Caco-2 (cell line): ENCODE data around the gene SLIT3. TPM values are rescaled to one million over a fixed set of nuclear protein-coding genes. Genes with fewer than 3 reads are reported as not detected.
"Not testable (repeated sequence)": the region's sequence is repeated elsewhere in the genome, so short reads cannot be mapped to it uniquely, and the experiment has no call there.

ENCODE experiments used
- BruUV-seq: library from RNA; stranded (reverse); fragments of 400-500 nt; replicated peaks from 2 replicates; lab custom pipeline; 2021; lab: Mats Ljungman, UMichigan
- CTCF ChIA-PET: fragments of 300-600 bp; sonication (Branson Sonifier 250); formaldehyde crosslinking; loops from one replicate; lab custom pipeline; 2022; ENCODE audit warnings: antibody characterized with exemption; lab: Charles Lee
- POLR2A ChIA-PET: fragments of 300-600 bp; sonication (Branson Sonifier 250); formaldehyde crosslinking; loops from one replicate; lab custom pipeline; 2022; ENCODE audit warnings: antibody characterized with exemption; lab: Charles Lee
- DNase-seq, 2 experiments: peaks; one replicate each; pipeline versions ENCODE4 v3.0.0 to v3.0.0-alpha.2; 2020 to 2022
- H3K27me3 ChIP-seq: replicated peaks from 2 replicates; pipeline ENCODE4 v1.6.0; 2011; ENCODE audit warnings: low read length; ENCODE audit not compliant: control insufficient read depth, insufficient read depth
- H3K36me3 ChIP-seq: 2 replicates; pipeline ENCODE4 v1.5.1; 2011; ENCODE audit warnings: low read length; ENCODE audit not compliant: control insufficient read depth, insufficient read depth
- H3K4me1 ChIP-seq: fragments of 250-450 bp; sonication (Bioruptor Pico); 2 replicates; pipeline ENCODE4 v1.5.1; 2020; ENCODE audit warnings: mild to moderate bottlenecking
- H3K4me3 ChIP-seq: 2 replicates; pipeline ENCODE4 v1.5.1; 2011; ENCODE audit warnings: low read depth, mild to moderate bottlenecking, control low read depth, low read length
- H3K9me3 ChIP-seq: fragments of 250-450 bp; sonication (Bioruptor Pico); 2 replicates; pipeline ENCODE4 v1.5.1; 2020; ENCODE audit warnings: mild to moderate bottlenecking, moderate library complexity
- H3K27ac Mint-ChIP-seq: one replicate; pipeline ENCODE4 v1.8.0; 2022; ENCODE audit warnings: mixed read lengths; ENCODE audit not compliant: unreplicated experiment
- H3K27me3 Mint-ChIP-seq: one replicate; pipeline ENCODE4 v1.8.0; 2022; ENCODE audit warnings: mixed read lengths; ENCODE audit not compliant: insufficient read depth, unreplicated experiment
- H3K36me3 Mint-ChIP-seq: one replicate; pipeline ENCODE4 v1.8.0; 2022; ENCODE audit warnings: mild to moderate bottlenecking, mixed read lengths; ENCODE audit not compliant: insufficient read depth, unreplicated experiment
- H3K4me1 Mint-ChIP-seq: one replicate; pipeline ENCODE4 v1.8.0; 2022; ENCODE audit warnings: low read depth, mixed read lengths; ENCODE audit not compliant: unreplicated experiment
- H3K4me3 Mint-ChIP-seq: one replicate; pipeline ENCODE4 v1.8.0; 2022; ENCODE audit warnings: mild to moderate bottlenecking, moderate library complexity, mixed read lengths; ENCODE audit not compliant: unreplicated experiment
- H3K9me3 Mint-ChIP-seq: one replicate; pipeline ENCODE4 v1.8.0; 2022; ENCODE audit warnings: mixed read lengths; ENCODE audit not compliant: unreplicated experiment
- CTCF ChIP-seq, 2 experiments: fragments of 200-600 bp in 1 of 2; IDR thresholded peaks; 1 replicate in 1 of 2; 2 replicates in 1 of 2; pipeline versions ENCODE4 v1.5.1 to v1.8.0; 2011 to 2022; ENCODE audit warnings: antibody characterized with exemption in 1 of 2, control low read depth in 1 of 2, inconsistent platforms in 1 of 2, low read depth in 1 of 2, low read length in 1 of 2, mild to moderate bottlenecking in 1 of 2, moderate library complexity in 1 of 2; ENCODE audit not compliant: insufficient read depth in 1 of 2, severe bottlenecking in 1 of 2, unreplicated experiment in 1 of 2
- intact Hi-C: fragments of 100-400 bp; cut with micrococcal nuclease; formaldehyde crosslinking; loops from one replicate; pipeline ENCODE4 v1.10.0; 2022; ENCODE audit not compliant: unreplicated experiment
- total RNA-seq: library from RNA; stranded (reverse); gene quantifications from 2 replicates; pipeline ENCODE4 v1.2.3, GENCODE V29; 2022

SLIT3 gene
- total RNA-seq, 1 experiment from 2014 or later = 2.1 TPM

GRCh38 chr5:168743617-168744016 lies 557.3 kb downstream of the SLIT3 start:
- DNase-seq = no peak
- no TSS peak for BruUV-seq
- POLR2A ChIA-PET = no interaction called here
- no peaks in the 10 kb centered on the region for H3K4me1 Mint-ChIP-seq
- CTCF ChIA-PET = no interaction called here
- Histone ChIP-seq H3K4me3 (no peak overlapping the region), H3K9me3 (no peaks in the 10 kb centered on the region), H3K36me3 (no peaks in the 10 kb centered on the region), H3K27me3 (no peaks in the 10 kb centered on the region), H3K4me1 (no peaks in the 10 kb centered on the region)
- no peak overlapping the region for H3K27ac Mint-ChIP-seq
- TF ChIP-seq CTCF (IDR thresholded peaks at IDR 0.05; ENCODE audit: insufficient read depth in 1 of 2, low read depth in 1 of 2, low read length in 1 of 2, severe bottlenecking in 1 of 2, unreplicated experiment in 1 of 2) = no peak
- no peak overlapping the region for H3K4me3 Mint-ChIP-seq
- intact Hi-C loops = no loop called here
- H3K36me3 Mint-ChIP-seq = peaks cover 4% of the 10 kb centered on the region
- H3K27me3 Mint-ChIP-seq = no peaks in the 10 kb centered on the region
- H3K9me3 Mint-ChIP-seq = no peaks in the 10 kb centered on the region

GRCh38 chr5:168742311-168742710 lies 558.6 kb downstream of the SLIT3 start:
- not testable (repeated sequence) for BruUV-seq, H3K4me1 Mint-ChIP-seq

GRCh38 chr5:168740811-168741213 lies 560.1 kb downstream of the SLIT3 start:
- H3K9me3 Mint-ChIP-seq = no peaks in the 10 kb centered on the region
- H3K9me3 ChIP-seq = no peaks in the 10 kb centered on the region
- H3K4me3 ChIP-seq = no peak overlapping the region
- no peaks in the 10 kb centered on the region for H3K4me1 ChIP-seq
- no peak overlapping the region for H3K27ac Mint-ChIP-seq
- POLR2A ChIA-PET = no interaction called here
- DNase-seq = no peak
- H3K36me3 Mint-ChIP-seq = no peaks in the 10 kb centered on the region
- H3K36me3 ChIP-seq = no peaks in the 10 kb centered on the region
- no peak overlapping the region for H3K4me3 Mint-ChIP-seq
- H3K4me1 Mint-ChIP-seq = no peaks in the 10 kb centered on the region
- BruUV-seq = no TSS peak
- CTCF ChIA-PET = no interaction called here
- intact Hi-C loops = no loop called here
- no peaks in the 10 kb centered on the region for H3K27me3 ChIP-seq
- TF ChIP-seq CTCF (IDR thresholded peaks at IDR 0.05; ENCODE audit: insufficient read depth in 1 of 2, low read depth in 1 of 2, low read length in 1 of 2, severe bottlenecking in 1 of 2, unreplicated experiment in 1 of 2) = no peak
- peaks cover 3% of the 10 kb centered on the region for H3K27me3 Mint-ChIP-seq

More at GRCh38 chr5:168742311-168742710, 558.6 kb downstream of the SLIT3 start:
- H3K27me3 ChIP-seq, intact Hi-C loops, CTCF ChIA-PET, H3K9me3 Mint-ChIP-seq, H3K4me1 ChIP-seq, DNase-seq, H3K27me3 Mint-ChIP-seq, H3K36me3 ChIP-seq, H3K9me3 ChIP-seq, H3K36me3 Mint-ChIP-seq, H3K27ac Mint-ChIP-seq, H3K4me3 ChIP-seq, H3K4me3 Mint-ChIP-seq, POLR2A ChIA-PET: not testable (repeated sequence)
